Raji (cell line): ENCODE measurements around the gene KRT33B.
"Not testable (repeated sequence)": the region's sequence is repeated elsewhere in the genome, so short reads cannot be mapped to it uniquely, and the experiment has no call there.

ENCODE experiments used
- POLR2A ChIP-seq: IDR thresholded peaks from 2 replicates; pipeline ENCODE4 v1.6.1; 2011; ENCODE audit warnings: low read depth, low read length, control low read depth; ENCODE audit not compliant: insufficient read depth

KRT33B gene

GRCh38 chr17:41396996-41397660 is 27.5 kb upstream of the KRT33B start, which contains the start of gene KRT31:
Gene KRT31 (minus strand): TSS chr17:41397608. CDS start chr17:41397539, 69 bp downstream.
- TF ChIP-seq POLR2A = no peak

GRCh38 chr17:41396340-41396739 is 26.7 kb upstream of the KRT33B start:
- no peak for TF ChIP-seq POLR2A

- TF ChIP-seq POLR2A = no peak
Measured at GRCh38 chr17:41395611-41396010, 26.0 kb upstream of the KRT33B start.

GRCh38 chr17:41394254-41394996 is 24.8 kb upstream of the KRT33B start:
- no peak for TF ChIP-seq POLR2A

GRCh38 chr17:41393826-41394225 is 24.2 kb upstream of the KRT33B start:
- TF ChIP-seq POLR2A = no peak

- no peak for TF ChIP-seq POLR2A
Measured at GRCh38 chr17:41393294-41393693, 23.7 kb upstream of the KRT33B start.

GRCh38 chr17:41392278-41392677 is 22.7 kb upstream of the KRT33B start:
- TF ChIP-seq POLR2A = no peak

GRCh38 chr17:41391535-41391934 is 21.9 kb upstream of the KRT33B start:
- no peak for TF ChIP-seq POLR2A

GRCh38 chr17:41390411-41390938 is 20.9 kb upstream of the KRT33B start:
- no peak for TF ChIP-seq POLR2A

- no peak for TF ChIP-seq POLR2A
Measured at GRCh38 chr17:41387670-41388069, 18.1 kb upstream of the KRT33B start.

- TF ChIP-seq POLR2A = no peak
Measured at GRCh38 chr17:41386227-41386626, 16.6 kb upstream of the KRT33B start.

GRCh38 chr17:41383690-41384089 is 14.1 kb upstream of the KRT33B start:
- TF ChIP-seq POLR2A = no peak

- TF ChIP-seq POLR2A = no peak
Measured at GRCh38 chr17:41382394-41382793, 12.8 kb upstream of the KRT33B start.

- TF ChIP-seq POLR2A = not testable (repeated sequence)
Measured at GRCh38 chr17:41381943-41382342, 12.3 kb upstream of the KRT33B start, which contains the start of gene KRT34. Gene KRT34 (minus strand): TSS chr17:41382306. CDS start chr17:41382246, 60 bp downstream.

GRCh38 chr17:41377546-41377945 is 7.9 kb upstream of the KRT33B start:
- TF ChIP-seq POLR2A = no peak

GRCh38 chr17:41369023-41369422 is 590 bp downstream of the KRT33B start:
- TF ChIP-seq POLR2A = no peak

- TF ChIP-seq POLR2A = no peak
Measured at GRCh38 chr17:41367426-41368075, 2.1 kb downstream of the KRT33B start.
